Body of pancreas (tissue), 4 donors: Measurements from ENCODE around the gene DGKG. TPM values are rescaled to one million over a fixed set of nuclear protein-coding genes. Genes with fewer than 3 reads are reported as not detected.

Experiments used
- ATAC-seq: fragments of 150-250 bp; one replicate; pipeline ENCODE4 v1.9.1; 2016
- DNase-seq, 4 donors: peaks; one replicate each; pipeline ENCODE4 v3.0.0-alpha.2; 2019
- H3K27ac ChIP-seq, 4 donors: fragments of 200-600 bp; sonication (generic); 1 replicate in 3 of 4; 2 replicates in 1 of 4; pipeline versions ENCODE4 v1.5.1 to v1.6.1; 2016 to 2019; ENCODE audit warnings: mild to moderate bottlenecking in 1 of 4, mixed read lengths in 1 of 4, moderate library complexity in 1 of 4
- H3K27me3 ChIP-seq, 2 donors: fragments of 200-600 bp; sonication (generic); one replicate each; pipeline ENCODE4 v1.6.0; 2016; ENCODE audit warnings: mild to moderate bottlenecking in 1 of 2
- H3K36me3 ChIP-seq, 2 donors: fragments of 200-600 bp; sonication (generic); replicated peaks in 1 of 2; 2 replicates each; pipeline ENCODE4 v1.5.1; 2016; ENCODE audit warnings: low read depth in 2 of 2; ENCODE audit not compliant: insufficient read depth in 1 of 2
- H3K4me1 ChIP-seq: fragments of 200-600 bp; sonication (generic); one replicate; pipeline ENCODE4 v1.6.0; 2016
- H3K4me3 ChIP-seq, 2 donors: fragments of 200-600 bp; sonication (generic); 1 replicate in 1 of 2; 2 replicates in 1 of 2; pipeline ENCODE4 v1.5.1; 2016 to 2019
- H3K9me3 ChIP-seq, 3 donors: fragments of 200-600 bp; sonication (generic); 1 replicate in 2 of 3; 2 replicates in 1 of 3; pipeline ENCODE4 v1.5.1; 2016
- POLR2A ChIP-seq, 3 donors: fragments of 450-650 bp; IDR thresholded peaks; one replicate each; pipeline ENCODE4 v1.6.1; 2016; ENCODE audit warnings: antibody characterized with exemption in 3 of 3, mild to moderate bottlenecking in 2 of 3
- WGBS, 2 donors: methylation state at CpG; one replicate each; pipeline ENCODE4 v1.1.5; 2017; 5-methylcytosine and 5-hydroxymethylcytosine counted together
- intact Hi-C: fragments of 100-400 bp; cut with DNase I; formaldehyde crosslinking; loops from one replicate; pipeline ENCODE4 v1.15.1; 2023
- total RNA-seq, 2 donors: library from RNA; depleted of rRNA; stranded (reverse); fragments of >200 nt; gene quantifications; one replicate each; pipeline ENCODE4 v1.1.0, GENCODE V29; 2016
- TF ChIP-seq, protein P1 (sequence below), 7 experiments: fragments of 450-650 bp in 4 of 7; fragments of 200-600 bp in 3 of 7; sonication (generic) in 3 of 7; IDR thresholded peaks; one replicate each; pipeline ENCODE4 v1.5.1; 2016 to 2019; ENCODE audit warnings: antibody characterized with exemption in 7 of 7

Gene DGKG
- total RNA-seq, 2 donors from 2014 or later, result 0.78 to 16.2 TPM

DNA sequence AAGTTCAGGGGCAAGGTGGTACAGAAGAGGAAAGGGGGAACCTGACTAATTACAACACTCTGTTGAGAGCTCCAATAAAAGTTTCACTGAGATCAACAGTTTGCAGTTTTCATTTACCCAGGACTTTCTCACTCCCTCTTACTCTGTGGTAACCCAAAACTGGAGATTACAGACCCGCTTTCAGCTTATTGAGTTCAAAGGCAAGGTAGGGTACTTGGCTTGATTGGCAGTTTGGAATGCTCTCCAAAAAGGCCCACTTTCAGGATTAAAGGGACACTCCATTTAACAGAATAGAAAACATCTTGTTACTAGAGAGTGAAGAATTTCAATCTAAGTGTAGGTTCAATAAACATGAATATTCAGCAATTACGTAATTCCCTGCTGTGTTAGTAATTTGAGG lies 135.6 kb downstream of the DGKG start:
- H3K36me3 ChIP-seq, result no peaks in the 10 kb centered on the region
- TF ChIP-seq, protein P1, sequence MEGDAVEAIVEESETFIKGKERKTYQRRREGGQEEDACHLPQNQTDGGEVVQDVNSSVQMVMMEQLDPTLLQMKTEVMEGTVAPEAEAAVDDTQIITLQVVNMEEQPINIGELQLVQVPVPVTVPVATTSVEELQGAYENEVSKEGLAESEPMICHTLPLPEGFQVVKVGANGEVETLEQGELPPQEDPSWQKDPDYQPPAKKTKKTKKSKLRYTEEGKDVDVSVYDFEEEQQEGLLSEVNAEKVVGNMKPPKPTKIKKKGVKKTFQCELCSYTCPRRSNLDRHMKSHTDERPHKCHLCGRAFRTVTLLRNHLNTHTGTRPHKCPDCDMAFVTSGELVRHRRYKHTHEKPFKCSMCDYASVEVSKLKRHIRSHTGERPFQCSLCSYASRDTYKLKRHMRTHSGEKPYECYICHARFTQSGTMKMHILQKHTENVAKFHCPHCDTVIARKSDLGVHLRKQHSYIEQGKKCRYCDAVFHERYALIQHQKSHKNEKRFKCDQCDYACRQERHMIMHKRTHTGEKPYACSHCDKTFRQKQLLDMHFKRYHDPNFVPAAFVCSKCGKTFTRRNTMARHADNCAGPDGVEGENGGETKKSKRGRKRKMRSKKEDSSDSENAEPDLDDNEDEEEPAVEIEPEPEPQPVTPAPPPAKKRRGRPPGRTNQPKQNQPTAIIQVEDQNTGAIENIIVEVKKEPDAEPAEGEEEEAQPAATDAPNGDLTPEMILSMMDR (IDR thresholded peaks at IDR 0.05), result no peak
- no peak for TF ChIP-seq POLR2A (IDR thresholded peaks at IDR 0.05)
- no peaks in the 10 kb centered on the region for H3K27me3 ChIP-seq
- no peak overlapping the region for H3K4me3 ChIP-seq
- no peaks in the 10 kb centered on the region for H3K4me1 ChIP-seq
- H3K9me3 ChIP-seq, result no peaks in the 10 kb centered on the region
- H3K27ac ChIP-seq, result no peak overlapping the region
- intact Hi-C loops, result no loop called here
- WGBS, 2 donors, result 93 to 95% methylated on average over 2 of the region's 2 CpGs
- ATAC-seq (no peak), DNase-seq (no peak)

DNA sequence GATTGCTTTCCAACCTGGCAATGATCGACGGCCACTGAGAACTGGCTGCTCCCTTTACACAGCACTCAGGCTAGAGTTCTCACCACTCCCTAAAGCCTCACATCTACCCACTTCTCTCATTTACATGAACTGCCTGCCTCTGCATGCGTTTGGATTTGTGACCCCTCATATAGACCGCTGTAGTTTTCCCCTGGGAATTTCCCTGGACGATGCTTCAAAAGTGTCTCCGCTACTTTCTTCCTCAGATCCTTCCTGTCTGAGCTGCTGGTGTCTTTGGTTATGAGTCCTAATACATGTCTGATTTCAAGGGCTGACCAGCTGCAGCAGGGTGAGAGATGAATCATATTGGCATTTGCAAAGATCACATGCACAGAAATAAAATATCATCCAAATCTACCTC lies 136.4 kb downstream of the DGKG start:
- Histone ChIP-seq H3K36me3 (no peaks in the 10 kb centered on the region), H3K27me3 (no peaks in the 10 kb centered on the region), H3K27ac (no peak overlapping the region), H3K4me3 (no peak overlapping the region), H3K4me1 (peaks cover 5% of the 10 kb centered on the region), H3K9me3 (no peaks in the 10 kb centered on the region)
- ATAC-seq (no peak), DNase-seq (no peak)
- WGBS, 2 donors, result 80 to 84% methylated on average over 6 of the region's 6 CpGs
- intact Hi-C loops, result no loop called here
- TF ChIP-seq, protein P1 (IDR thresholded peaks at IDR 0.05), result no peak
- TF ChIP-seq POLR2A (IDR thresholded peaks at IDR 0.05), result no peak

DNA sequence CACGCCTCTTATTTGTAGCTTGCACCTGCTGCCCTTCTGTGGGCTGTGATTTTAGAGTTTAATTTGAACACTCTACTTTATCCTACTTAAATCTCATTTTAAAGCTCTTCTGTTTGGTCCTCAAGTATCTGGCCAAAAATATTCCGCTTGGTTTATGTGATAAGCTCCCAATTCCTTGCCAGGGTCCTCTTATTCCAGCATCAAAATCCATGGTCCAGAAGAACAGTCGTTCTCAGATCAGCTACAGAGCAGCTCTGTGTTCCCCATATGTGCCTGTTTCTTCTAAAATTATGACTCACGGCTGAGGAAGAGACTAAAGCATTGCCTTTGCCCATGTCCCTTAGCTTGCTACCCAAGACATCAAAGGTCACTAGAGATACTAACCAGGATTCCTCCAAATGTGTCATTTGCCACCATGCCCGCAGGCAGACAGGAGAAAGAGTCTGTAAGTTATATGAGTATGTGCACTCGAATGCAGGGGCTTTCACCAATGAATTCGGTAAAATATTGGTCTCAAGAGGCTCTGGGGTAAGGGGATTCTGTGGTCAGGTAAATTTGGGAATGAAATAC lies 137.9 kb downstream of the DGKG start:
- Histone ChIP-seq H3K27me3 (no peaks in the 10 kb centered on the region), H3K9me3 (no peaks in the 10 kb centered on the region), H3K4me1 (peaks cover 8% of the 10 kb centered on the region), H3K36me3 (no peaks in the 10 kb centered on the region), H3K4me3 (no peak overlapping the region), H3K27ac (no peak overlapping the region)
- DNase-seq (no peak), ATAC-seq (no peak)
- intact Hi-C loops, result no loop called here
- 78 to 85% methylated on average over 7 of the region's 7 CpGs for WGBS, 2 donors
- TF ChIP-seq, protein P1 (IDR thresholded peaks at IDR 0.05), result no peak
- no peak for TF ChIP-seq POLR2A (IDR thresholded peaks at IDR 0.05)

DNA sequence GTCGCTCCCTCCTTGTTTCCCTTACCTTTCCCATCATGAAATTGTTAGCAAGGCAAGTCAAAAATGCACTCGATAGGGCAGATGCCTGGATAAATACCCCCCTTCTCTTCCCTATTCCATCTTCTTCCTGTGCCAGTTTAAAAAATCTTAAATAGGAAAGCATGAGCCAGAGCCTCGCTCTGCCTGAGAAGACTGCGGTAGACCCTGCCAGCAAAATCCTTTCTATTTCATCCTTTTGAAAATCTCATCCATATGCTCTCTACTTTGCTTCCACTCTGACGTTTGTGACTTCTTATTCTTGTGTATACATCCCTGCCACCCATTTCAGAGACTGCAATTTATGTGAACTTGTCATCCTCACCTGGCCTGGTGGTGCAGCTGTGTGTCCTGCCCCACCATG lies 138.6 kb downstream of the DGKG start:
- Histone ChIP-seq H3K9me3 (no peaks in the 10 kb centered on the region), H3K27me3 (no peaks in the 10 kb centered on the region), H3K27ac (no peak overlapping the region), H3K4me3 (no peak overlapping the region), H3K36me3 (no peaks in the 10 kb centered on the region), H3K4me1 (peaks cover 8% of the 10 kb centered on the region)
- WGBS, 2 donors, result 76 to 77% methylated on average over 5 of the region's 5 CpGs
- TF ChIP-seq, protein P1 (IDR thresholded peaks at IDR 0.05), result no peak
- TF ChIP-seq POLR2A (IDR thresholded peaks at IDR 0.05), result no peak
- no peak for ATAC-seq
- intact Hi-C loops, result no loop called here
- DNase-seq, result no peak

DNA sequence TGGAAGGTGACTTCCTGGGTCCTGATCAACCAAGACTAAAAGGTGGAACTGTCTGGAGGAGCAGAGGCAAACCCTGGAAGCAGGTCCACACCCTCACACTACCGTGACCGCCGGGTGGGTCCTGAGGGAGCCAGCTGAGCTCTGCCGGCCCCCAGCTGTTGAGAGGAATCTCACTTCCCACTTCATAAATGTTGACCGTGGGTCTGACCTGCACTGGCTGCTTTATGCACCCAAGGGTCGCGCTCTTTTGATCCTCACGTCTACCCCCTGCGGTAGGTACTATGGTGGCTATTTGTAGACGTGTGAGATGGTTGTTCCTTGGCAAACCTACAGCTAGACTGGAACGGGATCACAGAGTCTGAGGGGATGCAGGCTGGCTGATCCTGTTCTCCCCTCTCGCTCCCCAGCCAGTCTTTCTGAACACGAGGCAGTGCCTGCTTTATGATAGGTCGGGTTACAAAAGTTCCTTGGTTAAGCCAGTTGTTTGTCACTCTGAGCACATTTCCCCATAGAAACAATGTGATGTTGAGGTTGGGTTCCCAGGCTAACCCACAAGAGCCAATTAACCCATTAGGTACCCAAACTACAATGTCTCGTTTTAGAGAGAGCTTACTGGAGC lies 140.2 kb downstream of the DGKG start:
- ATAC-seq (no peak), DNase-seq (no peak)
- no peaks in the 10 kb centered on the region for H3K27me3 ChIP-seq
- no peak overlapping the region for H3K4me3 ChIP-seq
- intact Hi-C loops, result no loop called here
- no peak for TF ChIP-seq POLR2A (IDR thresholded peaks at IDR 0.05)
- TF ChIP-seq, protein P1 (IDR thresholded peaks at IDR 0.05), result no peak
- WGBS, 2 donors, result 83 to 91% methylated on average over 15 of the region's 15 CpGs
- H3K4me1 ChIP-seq, result peaks cover 8% of the 10 kb centered on the region
- no peaks in the 10 kb centered on the region for H3K36me3 ChIP-seq
- H3K9me3 ChIP-seq, result no peaks in the 10 kb centered on the region
- H3K27ac ChIP-seq, result no peak overlapping the region
